ENCODE results near the gene DYNC1I1. TPM values are rescaled to one million over a fixed set of nuclear protein-coding genes. Genes with fewer than 3 reads are reported as not detected.

Gene DYNC1I1
- total RNA-seq, 6 donors from 2014 or later: 0.46 to 3.1 (median 1.7) TPM; not detected in 1

GRCh38 chr7:95758187-95758586 is 14.2 kb upstream of the DYNC1I1 start:
- no peak for ATAC-seq (ENCODE audit: low FRiP score in 2 of 2)

DNA sequence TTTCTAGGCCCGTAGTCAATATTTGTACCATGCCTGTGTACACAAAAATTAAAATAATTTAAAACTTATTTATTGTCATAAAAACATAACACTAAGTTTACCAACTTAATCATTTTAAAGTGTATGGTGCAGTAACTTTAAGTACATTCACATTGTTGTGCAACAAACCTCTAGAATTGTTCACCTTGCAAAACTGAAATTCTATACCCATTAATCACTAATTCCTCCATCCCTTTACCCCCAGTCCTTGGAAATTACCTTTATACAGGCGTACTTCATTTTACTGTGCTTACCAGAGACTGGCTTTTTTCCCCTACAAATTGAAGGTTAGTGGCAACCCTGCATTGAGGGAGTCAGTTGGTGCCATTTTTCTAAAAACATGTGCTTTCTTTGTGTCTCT is 6.3 kb upstream of the DYNC1I1 start:
- WGBS, 2 donors: 93 to 97% methylated on average over 2 of the region's 2 CpGs
- H3K9me3 ChIP-seq: no peaks in the 10 kb centered on the region

More at GRCh38 chr7:95758187-95758586, 14.2 kb upstream of the DYNC1I1 start:
- WGBS, 2 donors: 59 to 61% methylated on average over 3 of the region's 3 CpGs
- no peaks in the 10 kb centered on the region for H3K4me1 ChIP-seq
- H3K9me3 ChIP-seq: no peaks in the 10 kb centered on the region
- no peaks in the 10 kb centered on the region for H3K27me3 ChIP-seq
- H3K27ac ChIP-seq: no peak overlapping the region
- no peaks in the 10 kb centered on the region for H3K36me3 ChIP-seq
- H3K4me3 ChIP-seq: no peak overlapping the region
- no peak for TF ChIP-seq POLR2AphosphoS5 (IDR thresholded peaks at IDR 0.05)
- no peak for TF ChIP-seq CTCF (IDR thresholded peaks at IDR 0.05)
- no peak for TF ChIP-seq EP300 (IDR thresholded peaks at IDR 0.05)
- no peak for TF ChIP-seq POLR2A (IDR thresholded peaks at IDR 0.05)
- DNase-seq: no peak

GRCh38 chr7:95766657-95767056 is 5.7 kb upstream of the DYNC1I1 start:
- TF ChIP-seq EP300 (IDR thresholded peaks at IDR 0.05) (no peak), POLR2AphosphoS5 (IDR thresholded peaks at IDR 0.05) (no peak), CTCF (IDR thresholded peaks at IDR 0.05) (no peak), POLR2A (IDR thresholded peaks at IDR 0.05) (no peak)
- H3K4me3 ChIP-seq: no peak overlapping the region
- H3K36me3 ChIP-seq: no peaks in the 10 kb centered on the region
- no peak overlapping the region for H3K27ac ChIP-seq
- WGBS, 2 donors: 83 to 90% methylated on average over 1 of the region's 1 CpG
- no peaks in the 10 kb centered on the region for H3K9me3 ChIP-seq
- no peak for ATAC-seq (ENCODE audit: low FRiP score in 2 of 2)
- DNase-seq: no peak
- no peaks in the 10 kb centered on the region for H3K27me3 ChIP-seq
- no peaks in the 10 kb centered on the region for H3K4me1 ChIP-seq

More for the DNA sequence above, 6.3 kb upstream of the DYNC1I1 start:
- Histone ChIP-seq H3K36me3 (no peaks in the 10 kb centered on the region), H3K27me3 (no peaks in the 10 kb centered on the region), H3K4me1 (no peaks in the 10 kb centered on the region), H3K27ac (no peak overlapping the region), H3K4me3 (no peak overlapping the region)
- TF ChIP-seq POLR2AphosphoS5 (IDR thresholded peaks at IDR 0.05) (no peak), POLR2A (IDR thresholded peaks at IDR 0.05) (no peak), CTCF (IDR thresholded peaks at IDR 0.05) (no peak), EP300 (IDR thresholded peaks at IDR 0.05) (no peak)
- DNase-seq (no peak), ATAC-seq (ENCODE audit: low FRiP score in 2 of 2) (no peak)

DNA sequence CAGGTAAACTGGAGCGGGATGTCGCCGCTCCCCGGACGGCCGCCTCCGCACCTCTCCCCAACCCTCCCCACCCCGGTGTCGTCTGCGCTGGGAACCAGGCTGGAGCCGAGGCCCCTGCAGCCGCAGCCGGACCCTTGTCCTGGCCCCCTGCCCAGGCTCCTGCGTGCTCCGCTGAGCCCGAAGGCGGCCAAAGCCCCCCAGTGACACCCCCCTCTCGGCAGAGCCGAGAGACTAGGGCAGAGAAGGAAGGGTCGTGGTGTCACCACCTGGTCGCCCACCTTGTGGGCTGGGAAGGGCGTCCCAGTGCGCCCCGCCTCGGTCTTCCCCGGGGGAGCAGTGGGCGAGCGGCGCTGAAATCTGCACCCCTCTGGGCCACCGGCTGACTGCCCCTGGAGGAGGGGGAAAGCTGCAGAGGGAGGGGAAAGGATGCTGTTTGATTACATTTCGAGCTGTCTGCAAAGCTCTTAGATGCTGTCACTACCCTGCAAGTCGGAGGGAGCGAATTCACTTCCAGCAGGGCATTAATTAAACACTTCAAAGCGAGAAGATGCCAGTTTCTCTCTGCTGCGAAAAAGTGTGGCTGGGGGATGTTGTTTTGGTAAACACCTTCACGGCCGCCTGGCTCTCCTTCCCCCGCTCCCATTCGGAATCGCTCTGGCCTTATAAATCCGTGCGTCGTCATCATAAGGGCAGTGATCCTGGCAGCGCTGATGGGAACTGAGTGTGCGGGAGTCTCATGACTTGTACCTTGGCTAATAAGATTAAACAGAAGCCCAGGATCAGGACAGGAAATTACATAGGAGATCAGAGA is 622 bp downstream of the DYNC1I1 start:
- peak overlapping the region in 1 of 4 donors; percentile 14 for H3K27ac ChIP-seq
- peaks cover 0 to 3% (median 0%) of the 10 kb centered on the region in 4 donors for H3K27me3 ChIP-seq
- peak overlapping the region; percentile 62 to 64 (median 63) for H3K4me3 ChIP-seq
- ATAC-seq (ENCODE audit: low FRiP score in 2 of 2): peak; percentile 30 to 52
- no peak for TF ChIP-seq CTCF (IDR thresholded peaks at IDR 0.05)
- no peak for TF ChIP-seq POLR2AphosphoS5 (IDR thresholded peaks at IDR 0.05)
- TF ChIP-seq EP300 (IDR thresholded peaks at IDR 0.05): no peak
- no peak for DNase-seq
- peaks cover 0 to 17% (median 3%) of the 10 kb centered on the region in 4 donors for H3K4me1 ChIP-seq
- H3K36me3 ChIP-seq: no peaks in the 10 kb centered on the region
- H3K9me3 ChIP-seq: no peaks in the 10 kb centered on the region
- WGBS, 2 donors: 25 to 30% methylated on average over 11 to 17 of the region's 45 CpGs

Measured in upper lobe of left lung (tissue), 6 donors.